8988T (cell line): ENCODE data around the gene DNAAF1.
"Not testable (repeated sequence)": the region's sequence is repeated elsewhere in the genome, so short reads cannot be mapped to it uniquely, and the experiment has no call there.

Experiments used
- DNase-seq: peaks from one replicate; pipeline ENCODE4 v3.0.0; 2011

Gene DNAAF1

DNA sequence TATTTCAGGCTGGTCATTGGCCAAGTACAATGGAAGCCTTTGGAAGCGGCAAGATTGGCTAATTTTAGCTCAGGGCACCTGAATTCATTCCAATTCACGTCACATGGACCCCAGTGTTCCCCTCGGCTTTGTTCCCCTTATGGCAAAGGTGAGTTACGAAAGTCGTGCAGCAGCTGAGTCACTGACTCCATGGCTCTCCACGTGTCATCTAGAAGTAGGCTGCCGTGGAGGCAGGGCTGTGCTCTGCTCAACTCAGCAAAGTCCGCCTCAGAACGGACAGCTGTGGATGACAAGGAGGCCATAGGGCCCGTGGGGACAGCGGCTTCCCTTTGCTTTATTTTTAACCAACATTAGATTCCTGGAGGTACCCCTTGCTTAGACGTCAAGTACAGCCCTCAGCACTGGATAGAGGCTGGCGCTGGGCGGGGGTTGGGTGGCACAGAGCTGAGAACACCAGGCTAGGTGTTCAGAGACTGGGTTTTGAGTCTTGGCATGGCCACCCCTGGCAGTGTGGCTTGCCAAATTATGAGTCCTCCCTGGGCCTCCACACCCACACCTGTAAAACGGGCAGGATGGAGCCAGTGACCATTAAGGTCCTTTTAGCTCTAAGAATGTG, 69.5 kb downstream of the DNAAF1 start:
- no peak for DNase-seq

DNA sequence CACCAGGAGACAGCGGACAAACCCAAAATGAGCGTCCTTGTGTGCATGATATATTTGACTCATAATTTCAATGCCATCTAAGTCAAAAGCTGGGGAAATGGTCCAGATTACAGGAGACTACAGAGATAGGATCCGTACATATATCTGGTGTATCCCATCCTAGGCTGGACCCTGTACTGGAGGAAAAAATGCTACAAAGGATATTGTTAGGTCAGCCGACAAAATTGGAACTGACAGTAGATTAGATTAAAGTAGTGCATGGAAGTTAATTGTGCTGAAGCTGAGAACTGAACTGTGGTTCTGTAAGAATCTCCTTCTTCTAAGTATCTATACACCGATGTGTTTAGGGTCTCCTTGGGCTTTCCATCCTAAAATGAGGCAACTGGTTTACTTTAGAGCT, 70.4 kb downstream of the DNAAF1 start:
- DNase-seq: no peak

DNA sequence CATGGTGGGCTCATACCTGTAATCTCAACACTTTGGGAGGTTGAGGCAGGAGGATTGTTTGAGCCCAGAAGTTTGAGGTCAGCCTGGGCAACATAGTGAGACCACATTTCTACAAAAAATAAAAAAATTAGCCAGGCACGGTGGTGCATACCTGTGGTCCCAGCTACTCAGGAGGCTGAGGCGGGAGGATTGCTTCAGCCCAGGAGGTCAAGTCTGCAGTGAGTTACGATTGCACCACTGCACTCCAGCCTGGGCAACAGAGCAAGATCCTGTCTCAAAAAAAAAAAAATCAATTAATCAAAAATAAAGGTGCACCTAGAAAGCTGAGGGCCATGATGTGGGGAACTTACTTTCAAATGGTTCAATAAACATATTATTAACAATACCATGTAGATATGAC, 71.0 kb downstream of the DNAAF1 start:
- DNase-seq: not testable (repeated sequence)

DNA sequence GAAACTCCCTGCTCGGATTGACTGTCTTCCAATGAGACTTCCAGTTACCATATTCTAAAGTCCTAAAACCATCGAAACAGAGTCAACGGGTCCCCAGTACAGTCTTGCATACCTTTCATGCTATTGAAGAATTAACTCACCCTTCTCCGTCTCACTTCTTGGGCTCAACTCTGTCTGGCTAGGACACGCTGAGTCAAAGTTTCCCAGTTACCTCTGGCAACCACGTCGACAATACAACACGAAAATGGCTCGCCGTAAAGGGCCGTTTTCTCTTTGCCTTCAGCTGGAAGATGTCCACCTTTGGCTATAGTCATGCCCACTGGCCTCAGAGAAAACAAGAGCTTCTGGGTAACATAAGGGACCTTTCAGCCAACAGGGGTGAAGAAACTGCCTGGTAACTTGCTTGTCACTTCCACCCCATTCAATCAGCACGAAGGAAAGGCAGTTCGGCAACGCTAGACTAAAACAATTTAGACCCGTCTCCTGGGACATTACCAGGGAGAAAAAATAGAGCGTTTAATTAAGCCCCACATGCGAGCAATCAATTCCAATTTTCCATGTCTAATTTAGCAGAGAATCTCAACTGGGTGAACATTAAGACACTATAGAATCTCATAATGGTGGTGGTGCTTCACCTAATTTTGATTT, 73.2 kb downstream of the DNAAF1 start:
- DNase-seq: no peak

DNA sequence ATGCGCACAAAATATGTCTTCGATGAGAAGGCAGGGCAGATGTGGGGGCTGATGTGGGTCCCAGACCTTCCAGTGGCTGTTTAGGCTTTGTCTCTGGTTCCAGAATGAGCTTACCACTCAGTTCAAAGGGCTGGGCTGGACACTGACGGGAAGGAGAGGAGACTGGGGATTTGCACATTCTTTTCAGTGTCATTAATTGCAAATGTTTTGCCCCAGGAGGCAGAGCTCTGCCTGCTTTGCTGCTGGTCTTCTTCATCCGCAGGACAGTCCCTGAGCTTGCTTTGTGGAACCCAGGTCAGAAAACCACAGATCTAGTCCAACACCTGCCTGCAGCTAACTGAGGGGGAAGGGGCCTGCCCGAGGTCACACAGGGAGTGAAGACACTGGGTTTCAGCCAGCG, 73.8 kb downstream of the DNAAF1 start:
- DNase-seq: no peak

DNA sequence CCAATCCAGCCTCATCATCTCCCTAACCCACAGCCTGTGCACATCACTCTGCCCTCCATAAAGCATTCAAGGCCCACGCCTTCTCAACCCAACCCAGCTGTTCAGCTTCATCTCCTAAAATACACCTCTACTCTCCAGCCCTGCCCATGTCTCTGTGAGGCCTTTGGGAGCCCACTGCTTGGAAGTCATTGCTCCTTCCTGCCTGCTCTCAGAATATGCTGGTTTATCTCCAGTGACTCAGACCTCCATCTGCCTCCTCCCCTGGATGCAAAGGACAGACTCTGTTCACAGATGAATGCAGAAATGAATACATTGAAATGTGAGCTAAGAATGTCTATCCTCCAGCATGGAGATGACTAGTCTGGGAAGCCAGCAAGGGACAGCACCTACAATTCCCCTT, 75.7 kb downstream of the DNAAF1 start:
- DNase-seq: no peak

DNA sequence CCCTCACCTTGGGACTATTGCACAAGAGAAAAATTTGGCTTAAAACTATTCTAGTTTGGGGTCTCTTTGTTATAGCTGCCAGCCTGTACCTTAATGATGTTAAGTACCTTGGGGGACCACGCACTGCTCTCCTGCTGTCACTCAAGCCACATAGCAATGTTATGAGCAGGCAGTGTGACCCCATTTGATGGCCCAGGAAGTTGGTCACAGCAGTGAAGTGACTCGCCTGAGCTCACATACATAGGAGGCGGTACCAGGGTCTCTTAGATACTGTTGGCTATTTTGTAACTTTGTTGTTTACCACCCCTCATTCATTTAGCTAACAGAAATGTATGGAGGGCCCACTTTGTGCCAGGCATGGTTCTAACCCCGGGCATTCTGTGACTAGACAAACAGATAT, 78.3 kb downstream of the DNAAF1 start:
- no peak for DNase-seq

DNA sequence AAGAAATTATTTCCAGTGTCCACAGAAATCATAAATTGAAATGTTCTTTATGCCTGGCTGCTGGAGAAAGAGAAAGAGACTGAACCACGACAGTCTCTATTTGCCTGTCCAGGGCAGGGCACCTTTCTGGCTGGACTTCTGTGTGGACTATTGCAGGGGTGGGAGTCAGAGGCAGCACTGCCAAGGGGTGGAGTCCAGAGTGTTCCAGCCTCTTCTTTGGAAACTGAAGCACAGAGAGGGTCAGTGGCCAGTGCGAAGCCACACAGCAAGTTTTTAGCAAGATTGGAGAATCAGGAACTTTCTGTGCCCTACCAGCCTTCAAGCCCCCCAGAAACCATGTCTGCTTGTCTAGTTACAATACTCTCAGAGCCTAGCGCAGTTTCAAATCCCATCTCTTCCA, 79.4 kb downstream of the DNAAF1 start:
- no peak for DNase-seq

DNA sequence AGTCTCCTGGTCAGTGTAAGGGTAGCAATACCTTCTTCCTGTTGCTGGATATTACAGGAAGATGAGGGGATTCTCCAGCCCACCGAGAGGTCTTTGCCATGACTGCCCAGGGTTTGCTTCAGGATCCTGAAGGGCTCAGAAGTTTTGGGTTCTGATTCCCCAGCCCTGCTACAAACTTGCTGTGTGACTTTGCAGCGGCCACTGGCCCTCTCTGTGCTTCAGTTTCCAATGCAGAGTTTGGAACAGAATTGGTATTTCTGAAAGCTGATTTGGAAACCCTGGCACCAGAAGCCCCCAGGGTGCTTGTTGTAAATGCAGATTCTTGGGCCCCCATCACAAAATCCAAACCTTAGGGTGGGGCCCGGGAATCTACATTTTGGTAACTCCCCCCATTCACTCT, 80.0 kb downstream of the DNAAF1 start:
- no peak for DNase-seq

DNA sequence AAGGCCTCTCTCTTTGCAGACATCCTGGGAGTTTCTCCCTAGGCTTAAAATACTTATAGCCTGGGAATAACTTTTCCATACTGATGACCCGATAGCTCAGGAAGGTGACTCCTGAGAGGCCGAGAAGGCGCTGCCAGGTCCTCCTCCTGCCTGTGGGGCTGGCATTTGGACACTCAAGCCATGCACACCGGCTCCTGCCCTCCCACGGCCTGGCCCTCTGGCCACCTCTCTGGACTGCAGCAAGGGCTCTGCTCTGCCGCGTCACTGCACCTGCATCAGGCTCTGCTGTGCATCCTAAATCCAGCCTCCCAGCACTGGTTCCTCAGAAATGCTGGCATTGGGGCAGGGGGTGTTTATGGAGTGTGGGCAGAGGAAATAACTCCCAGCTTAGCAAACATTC, 80.5 kb downstream of the DNAAF1 start:
- DNase-seq: no peak

DNA sequence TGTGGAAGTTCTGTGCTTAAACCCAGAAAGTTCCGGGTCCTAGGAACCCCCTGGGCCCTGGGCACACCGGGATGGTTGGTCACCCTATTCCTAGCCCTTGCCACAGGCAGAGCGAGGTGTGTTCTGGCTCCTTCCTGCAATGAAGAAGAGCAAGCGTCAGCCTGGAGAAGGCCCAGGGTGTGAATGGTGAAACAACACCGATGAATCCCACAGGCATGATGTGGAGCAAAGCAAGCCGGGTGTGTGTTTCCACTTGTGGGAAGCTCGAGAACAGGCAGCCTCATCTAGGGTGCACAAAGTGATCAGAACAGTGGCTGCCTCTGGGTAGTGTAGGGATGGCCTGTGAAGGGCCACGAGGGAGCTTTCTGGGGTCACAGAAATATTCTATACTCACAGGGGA, 80.9 kb downstream of the DNAAF1 start:
- no peak for DNase-seq
